Activated CD4-positive, alpha-beta T cell treated with anti-CD3 and anti-CD28 coated beads, Interleukin-2, Interleukin-6, amounts not matched to agents 100 ng/mL and 50 ng/mL, durations not matched to agents 16 hours and 8 hours (primary cell): ENCODE data around the gene WBP2.
A peak's percentile ranks its signal among the peaks of the same experiment; 100 is the strongest.

Experiments used
- DNase-seq: peaks from one replicate; pipeline ENCODE4 v3.0.0-alpha.2; 2020

Gene WBP2

GRCh38 chr17:75855310-75856061 lies at the start of gene WBP2:
WBP2 (minus strand) TSS chr17:75855335; CDS start chr17:75855297, 38 bp downstream.
- peak; percentile 99 for DNase-seq

- DNase-seq: no peak
Measured at GRCh38 chr17:75902406-75902805, 47.3 kb upstream of the WBP2 start.

- DNase-seq: no peak
Measured at GRCh38 chr17:75901727-75902126, 46.6 kb upstream of the WBP2 start.

GRCh38 chr17:75900691-75901533 lies 45.8 kb upstream of the WBP2 start:
- no peak for DNase-seq

- no peak for DNase-seq
Measured at GRCh38 chr17:75899767-75900468, 44.8 kb upstream of the WBP2 start.

GRCh38 chr17:75899353-75899752 lies 44.2 kb upstream of the WBP2 start:
- no peak for DNase-seq

- no peak for DNase-seq
Measured at GRCh38 chr17:75898791-75899190, 43.7 kb upstream of the WBP2 start.

- DNase-seq: no peak
Measured at GRCh38 chr17:75898065-75898464, 42.9 kb upstream of the WBP2 start.

- DNase-seq: no peak
Measured at GRCh38 chr17:75897160-75898019, 42.3 kb upstream of the WBP2 start.

- DNase-seq: peak; percentile 87
Measured at GRCh38 chr17:75896415-75897159, 41.5 kb upstream of the WBP2 start, which contains the start of gene TRIM65. TRIM65 (minus strand) TSS chr17:75896951; CDS start chr17:75896937, 14 bp downstream.

GRCh38 chr17:75895370-75896155 lies 40.4 kb upstream of the WBP2 start:
- DNase-seq: peak; percentile 43

GRCh38 chr17:75894049-75894733 lies 39.1 kb upstream of the WBP2 start:
- no peak for DNase-seq

- no peak for DNase-seq
Measured at GRCh38 chr17:75893305-75894048, 38.3 kb upstream of the WBP2 start.

- DNase-seq: no peak
Measured at GRCh38 chr17:75892556-75893224, 37.6 kb upstream of the WBP2 start.

GRCh38 chr17:75891605-75892555 lies 36.7 kb upstream of the WBP2 start:
- no peak for DNase-seq

GRCh38 chr17:75891022-75891604 lies 36.0 kb upstream of the WBP2 start:
- no peak for DNase-seq

- DNase-seq: no peak
Measured at GRCh38 chr17:75889454-75889853, 34.3 kb upstream of the WBP2 start.
